HG03521 (cell line): ENCODE data around the gene PDE6G.
"Not testable (repeated sequence)": the region's sequence is repeated elsewhere in the genome, so short reads cannot be mapped to it uniquely, and the experiment has no call there.

Experiments used
- ATAC-seq: cut with Tn5 transposase; IDR thresholded peaks from one replicate; pipeline ENCODE4 v1.9.1; 2021; ENCODE audit warnings: mild to moderate bottlenecking, moderate library complexity; ENCODE audit not compliant: unreplicated experiment

The PDE6G gene

GRCh38 chr17:81687770-81688541 is 31.6 kb upstream of the PDE6G start:
- ATAC-seq, result no peak

- ATAC-seq, result no peak
These were observed 30.3 kb upstream of the PDE6G start for GRCh38 chr17:81686614-81687013.

GRCh38 chr17:81685108-81685507 is 28.8 kb upstream of the PDE6G start:
- ATAC-seq, result no peak

GRCh38 chr17:81684442-81684911 is 28.1 kb upstream of the PDE6G start:
- no peak for ATAC-seq

- ATAC-seq, result peak; percentile 93
These were observed 27.5 kb upstream of the PDE6G start, which contains the start of the genes ARL16 and HGS for GRCh38 chr17:81683584-81684441. ARL16 (minus strand) TSS chr17:81683797; CDS start chr17:81683753, 44 bp downstream. HGS (plus strand) TSS chr17:81684011; CDS start chr17:81684067, 56 bp downstream.

GRCh38 chr17:81683208-81683583 is 26.9 kb upstream of the PDE6G start:
- no peak for ATAC-seq

- ATAC-seq, result no peak
These were observed 26.3 kb upstream of the PDE6G start for GRCh38 chr17:81682565-81683207.

GRCh38 chr17:81681672-81682071 is 25.3 kb upstream of the PDE6G start:
- ATAC-seq, result no peak

GRCh38 chr17:81680150-81680549 is 23.8 kb upstream of the PDE6G start:
- no peak for ATAC-seq

GRCh38 chr17:81676906-81677305 is 20.6 kb upstream of the PDE6G start:
- ATAC-seq, result no peak

GRCh38 chr17:81675515-81676221 is 19.3 kb upstream of the PDE6G start:
- not testable (repeated sequence) for ATAC-seq

GRCh38 chr17:81673561-81674258 is 17.4 kb upstream of the PDE6G start:
- ATAC-seq, result no peak

GRCh38 chr17:81672954-81673353 is 16.6 kb upstream of the PDE6G start:
- no peak for ATAC-seq

GRCh38 chr17:81672504-81672903 is 16.2 kb upstream of the PDE6G start:
- no peak for ATAC-seq

- no peak for ATAC-seq
These were observed 11.4 kb upstream of the PDE6G start for GRCh38 chr17:81667754-81668153.

GRCh38 chr17:81666342-81667191 is 10.2 kb upstream of the PDE6G start, which contains the start of the genes CCDC137 and OXLD1:
CCDC137 (plus strand) TSS chr17:81666737; CDS start chr17:81666767, 30 bp downstream.
OXLD1 (minus strand) TSS chr17:81666605; CDS start chr17:81666577, 28 bp downstream.
- ATAC-seq, result peak; percentile 92

- no peak for ATAC-seq
These were observed 9.7 kb upstream of the PDE6G start for GRCh38 chr17:81666092-81666341.

GRCh38 chr17:81665205-81666091 is 9.1 kb upstream of the PDE6G start:
- ATAC-seq, result no peak
